ENCODE data around the gene PITRM1.
"Not testable (repeated sequence)": the region's sequence is repeated elsewhere in the genome, so short reads cannot be mapped to it uniquely, and the experiment has no call there.

The PITRM1 gene

GRCh38 chr10:3197348-3198003 is 24.9 kb upstream of the PITRM1 start:
- peak; percentile 86 for DNase-seq (ENCODE audit: low spot score)

GRCh38 chr10:3196958-3197347 is 24.4 kb upstream of the PITRM1 start:
- DNase-seq (ENCODE audit: low spot score), result no peak

GRCh38 chr10:3196482-3196881 is 23.9 kb upstream of the PITRM1 start:
- no peak for DNase-seq (ENCODE audit: low spot score)

- DNase-seq (ENCODE audit: low spot score), result no peak
Measured at GRCh38 chr10:3195726-3196125, 23.1 kb upstream of the PITRM1 start.

- DNase-seq (ENCODE audit: low spot score), result no peak
Measured at GRCh38 chr10:3195286-3195685, 22.7 kb upstream of the PITRM1 start.

GRCh38 chr10:3194871-3195270 is 22.3 kb upstream of the PITRM1 start:
- no peak for DNase-seq (ENCODE audit: low spot score)

GRCh38 chr10:3193751-3194150 is 21.2 kb upstream of the PITRM1 start:
- DNase-seq (ENCODE audit: low spot score), result no peak

GRCh38 chr10:3192856-3193635 is 20.5 kb upstream of the PITRM1 start:
- peak; percentile 58 for DNase-seq (ENCODE audit: low spot score)

- no peak for DNase-seq (ENCODE audit: low spot score)
Measured at GRCh38 chr10:3190817-3191216, 18.2 kb upstream of the PITRM1 start.

GRCh38 chr10:3187229-3187628 is 14.6 kb upstream of the PITRM1 start:
- not testable (repeated sequence) for DNase-seq (ENCODE audit: low spot score)

- no peak for DNase-seq (ENCODE audit: low spot score)
Measured at GRCh38 chr10:3186368-3186767, 13.8 kb upstream of the PITRM1 start.

- DNase-seq (ENCODE audit: low spot score), result no peak
Measured at GRCh38 chr10:3185386-3185785, 12.8 kb upstream of the PITRM1 start.

- DNase-seq (ENCODE audit: low spot score), result no peak
Measured at GRCh38 chr10:3180355-3181025, 7.9 kb upstream of the PITRM1 start.

GRCh38 chr10:3179174-3179573 is 6.6 kb upstream of the PITRM1 start:
- no peak for DNase-seq (ENCODE audit: low spot score)

- DNase-seq (ENCODE audit: low spot score), result no peak
Measured at GRCh38 chr10:3178042-3178441, 5.5 kb upstream of the PITRM1 start.

GRCh38 chr10:3173171-3173878 is 743 bp upstream of the PITRM1 start:
- no peak for DNase-seq (ENCODE audit: low spot score)

GRCh38 chr10:3172081-3172445 is 519 bp downstream of the PITRM1 start:
- DNase-seq (ENCODE audit: low spot score), result peak; percentile 35

GRCh38 chr10:3171488-3171887 is 1.1 kb downstream of the PITRM1 start:
- not testable (repeated sequence) for DNase-seq (ENCODE audit: low spot score)

- DNase-seq (ENCODE audit: low spot score), result no peak
Measured at GRCh38 chr10:3169673-3170072, 2.9 kb downstream of the PITRM1 start.

GRCh38 chr10:3169271-3169670 is 3.3 kb downstream of the PITRM1 start:
- no peak for DNase-seq (ENCODE audit: low spot score)

- no peak for DNase-seq (ENCODE audit: low spot score)
Measured at GRCh38 chr10:3167611-3168330, 4.8 kb downstream of the PITRM1 start.

All from LoVo (cell line).